Heart left ventricle (tissue), 13 donors: ENCODE results near the gene CRYBG2.

Source experiments
- CTCF ChIP-seq, 12 donors: fragments of 200-600 bp; sonication (generic) in 4 of 12; IDR thresholded peaks; one replicate each; pipeline versions ENCODE4 v1.5.0 to v1.8.0; 2018 to 2022; ENCODE audit warnings: antibody characterized with exemption in 12 of 12, mild to moderate bottlenecking in 5 of 12
- POLR2A ChIP-seq, 2 donors: fragments of 450-650 bp; IDR thresholded peaks; one replicate each; pipeline ENCODE4 v1.6.1; 2017; ENCODE audit warnings: antibody characterized with exemption in 2 of 2, mild to moderate bottlenecking in 2 of 2, moderate library complexity in 2 of 2
- donor health status: ischemic (EF 13 %, LVEDD 7.1; RV severe dilation, severe dysfunction).
- donor health status: DM: no; HTN: yes; CAD: no.
- donor health status: DM: no; HTN: no; CAD: no.
- donor health status: ischemic (EF 25% LVEDD 6.9; RV normal size, moderate dysfunction).
- donor health status: ischemic (EF 25% LVEDD 5.7; RV mildly dilated, moderate dysfunction).
- donor health status: ischemic (EF 35%, LVEDD 5.7; RV mildly dilated, moderate dysfunction).
- donor health status: nonischemic (EF 11% LVEDD 7.7; RV severe dilation, severe dysfunction).
- donor health status: DM: yes; HTN: yes; CAD: no.
- donor health status: PGD.
- donor health status: ischemic (EF 29% LVEDD 5.4; RV normal size, mild dysfunction).
- donor health status: nonischemic (EF 23%, LVEDD 6.1; RV moderate dilation, normal function).

- TF ChIP-seq POLR2A (IDR thresholded peaks at IDR 0.05), result no peak
- TF ChIP-seq CTCF (IDR thresholded peaks at IDR 0.05), result no peak
Observed at GRCh38 chr1:26368006-26368405, 14.1 kb upstream of the CRYBG2 start.
